Right cardiac atrium (tissue), 5 donors: ENCODE results near the gene PRL. TPM values are rescaled to one million over a fixed set of nuclear protein-coding genes. Genes with fewer than 3 reads are reported as not detected.

Experiments
- ATAC-seq, 2 donors: fragments of 200-7000 bp; cut with Tn5 transposase; one replicate each; pipeline versions ENCODE4 v1.8.0 to v1.9.1; 2020; ENCODE audit warnings: moderate library complexity in 2 of 2, mild to moderate bottlenecking in 1 of 2
- DNase-seq, 3 donors: peaks; one replicate each; pipeline ENCODE4 v3.0.0-alpha.2; 2020
- H3K27ac ChIP-seq: one replicate; pipeline ENCODE4 v1.5.1; 2013; ENCODE audit warnings: mild to moderate bottlenecking, low read length, control low read depth, moderate library complexity
- H3K27me3 ChIP-seq: one replicate; pipeline ENCODE4 v1.6.1; 2013; ENCODE audit not compliant: control insufficient read depth, insufficient read depth
- H3K4me1 ChIP-seq: one replicate; pipeline ENCODE4 v1.6.1; 2013; ENCODE audit warnings: low read length; ENCODE audit not compliant: control insufficient read depth, insufficient read depth
- H3K4me3 ChIP-seq: one replicate; pipeline ENCODE4 v1.5.1; 2013; ENCODE audit warnings: low read length, control low read depth
- H3K9me3 ChIP-seq: one replicate; pipeline ENCODE4 v1.6.1; 2013; ENCODE audit warnings: low read length; ENCODE audit not compliant: control insufficient read depth
- WGBS: extraction: QIAGEN DNeasy Blood & Tissue Kit; methylation state at CpG from one replicate; pipeline ENCODE4 v1.1.7; 2013; 5-methylcytosine and 5-hydroxymethylcytosine counted together
- intact Hi-C, 4 donors: fragments of 100-400 bp; cut with DNase I; formaldehyde crosslinking; loops; one replicate each; pipeline versions ENCODE4 v1.11.0 to v1.14.0; 2022 to 2023
- long read RNA-seq, 4 donors: library from polyadenylated mRNA; unstranded; transcript quantifications; one replicate each; pipeline ENCODE4 v2.0.0, GENCODE V29; 2020 to 2021
- polyA plus RNA-seq: library from polyadenylated mRNA; stranded (reverse); fragments of 200-250 nt; gene quantifications from one replicate; pipeline ENCODE4 v1.2.3, GENCODE V29; 2013
- total RNA-seq, 4 donors: library from RNA; stranded (reverse); fragmentation: NEBNext Ultra II Directional; extraction: Animal tissue kit (Norgen Biotek cat#: 25700); gene quantifications; one replicate each; pipeline ENCODE4 v1.2.1, GENCODE V29; 2021
- donor health status: healthy with polysubstance abuse.
- donor health status: DM: no; HTN: yes; CAD: no.
- donor health status: DM: no; HTN: no; CAD: no.
- donor health status: DM: no; HTN: yes; CAD: no; lungs with severe emphysema.
- donor health status: DM: yes; HTN: yes; CAD: no.

PRL gene
- not detected for total RNA-seq
- not detected for polyA plus RNA-seq
- long read RNA-seq, donor 1 = 0 reads
- long read RNA-seq, donor 2 = 0 reads
- long read RNA-seq, donor 3 = 0 reads
- long read RNA-seq, donor 4 = 0 reads

DNA sequence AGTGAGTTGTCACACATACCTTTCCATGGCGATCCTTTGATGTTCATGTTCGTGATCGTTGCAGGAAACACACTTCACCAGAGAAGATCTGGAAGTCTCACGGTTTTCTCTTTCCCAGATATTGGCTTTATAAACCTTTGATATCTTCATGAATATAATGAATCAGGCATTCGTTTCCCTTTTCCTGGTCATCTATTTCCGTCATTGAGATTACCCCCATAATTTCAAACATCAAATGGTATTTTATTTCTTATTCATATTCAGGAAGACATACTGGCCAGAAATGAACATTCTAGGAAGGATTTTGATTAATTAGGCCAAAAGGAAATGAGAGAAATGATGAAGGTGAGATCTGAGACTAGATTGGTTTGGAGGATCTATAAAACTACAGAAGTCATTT is at the start of gene PRL:
PRL (minus strand) TSS at position 101 of the 400 bp plus-strand sequence; CDS start at position 47, 54 bp downstream.
- no peak for ATAC-seq
- H3K4me3 ChIP-seq = no peak within 1 kb of the TSS

DNA sequence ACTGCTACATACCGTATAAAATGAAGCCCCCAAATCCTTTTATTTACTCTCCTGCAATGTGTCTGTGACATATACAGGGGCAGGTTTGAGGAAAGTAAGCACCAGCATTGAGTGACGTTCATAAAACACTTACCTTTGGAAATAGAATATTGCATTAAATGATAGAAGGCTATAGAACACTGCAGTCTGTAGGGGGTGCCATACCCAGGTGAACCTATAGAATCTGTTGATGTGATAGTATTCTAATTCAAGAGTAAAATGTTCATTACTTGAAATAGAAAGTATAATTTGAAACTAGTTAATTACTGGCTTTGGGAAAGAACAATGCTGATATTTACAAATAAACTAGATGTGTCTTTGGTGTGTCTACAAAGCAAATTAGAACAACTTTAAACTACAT is 47.0 kb upstream of the PRL start:
- no peak for ATAC-seq
- Histone ChIP-seq H3K27ac (no peak overlapping the region), H3K4me3 (no peak overlapping the region), H3K27me3 (no peaks in the 10 kb centered on the region), H3K9me3 (no peaks in the 10 kb centered on the region), H3K4me1 (no peaks in the 10 kb centered on the region)
- no peak for DNase-seq
- 97% methylated on average over 2 of the region's 2 CpGs for WGBS
- intact Hi-C loops = no loop called here

More for the DNA sequence above, at the start of gene PRL:
- intact Hi-C loops = no loop called here
- no peaks in the 10 kb centered on the region for H3K9me3 ChIP-seq
- 90% methylated on average over 6 of the region's 6 CpGs for WGBS
- H3K27me3 ChIP-seq = no peaks in the 10 kb centered on the region
- H3K4me1 ChIP-seq = no peaks in the 10 kb centered on the region
- DNase-seq = no peak
- no peak within 1 kb of the TSS for H3K27ac ChIP-seq

DNA sequence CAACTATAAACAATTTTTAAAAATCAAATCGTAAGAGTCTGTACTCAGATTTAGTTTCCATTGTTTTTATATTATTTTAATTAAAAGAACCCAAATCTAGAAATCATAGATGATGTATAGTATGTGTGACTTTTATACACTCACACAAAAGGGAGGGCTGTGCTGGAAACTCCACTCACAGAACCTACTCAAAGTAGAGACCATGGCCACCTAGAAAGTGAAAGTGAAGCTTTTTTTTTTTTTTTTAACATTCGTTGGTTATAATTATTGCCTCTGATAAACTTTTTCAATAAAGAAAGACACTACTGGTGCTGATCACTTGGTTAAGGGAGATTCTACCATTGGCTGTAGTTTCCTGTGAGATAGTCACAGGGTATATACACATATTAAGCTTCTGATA is 37.9 kb upstream of the PRL start:
- ATAC-seq = no peak
- intact Hi-C loops = no loop called here
- Histone ChIP-seq H3K4me3 (no peak overlapping the region), H3K27me3 (no peaks in the 10 kb centered on the region), H3K4me1 (no peaks in the 10 kb centered on the region), H3K27ac (no peak overlapping the region), H3K9me3 (no peaks in the 10 kb centered on the region)
- DNase-seq = no peak
- WGBS = 60% methylated on average over 2 of the region's 2 CpGs

DNA sequence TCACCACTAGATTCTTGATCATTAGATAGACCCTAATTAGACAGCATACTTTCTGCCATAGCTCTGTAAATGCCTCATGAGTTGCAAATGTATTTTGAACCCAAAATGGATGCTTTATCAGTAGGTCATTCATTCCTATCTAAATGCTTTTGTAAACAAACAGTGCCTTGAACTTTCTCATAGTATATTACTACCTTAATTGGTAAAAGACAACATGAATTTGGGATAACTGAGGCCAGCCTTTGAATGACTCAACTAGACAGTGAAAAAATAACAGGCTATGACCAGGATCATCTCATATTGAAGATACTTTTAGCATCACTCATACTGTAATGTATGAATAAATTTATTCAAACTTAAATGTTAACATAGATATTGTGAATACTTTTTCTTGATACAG is 37.0 kb upstream of the PRL start:
- ATAC-seq (no peak), DNase-seq (no peak)
- Histone ChIP-seq H3K27me3 (no peaks in the 10 kb centered on the region), H3K4me1 (no peaks in the 10 kb centered on the region), H3K27ac (no peak overlapping the region), H3K4me3 (no peak overlapping the region), H3K9me3 (no peaks in the 10 kb centered on the region)
- intact Hi-C loops = no loop called here

DNA sequence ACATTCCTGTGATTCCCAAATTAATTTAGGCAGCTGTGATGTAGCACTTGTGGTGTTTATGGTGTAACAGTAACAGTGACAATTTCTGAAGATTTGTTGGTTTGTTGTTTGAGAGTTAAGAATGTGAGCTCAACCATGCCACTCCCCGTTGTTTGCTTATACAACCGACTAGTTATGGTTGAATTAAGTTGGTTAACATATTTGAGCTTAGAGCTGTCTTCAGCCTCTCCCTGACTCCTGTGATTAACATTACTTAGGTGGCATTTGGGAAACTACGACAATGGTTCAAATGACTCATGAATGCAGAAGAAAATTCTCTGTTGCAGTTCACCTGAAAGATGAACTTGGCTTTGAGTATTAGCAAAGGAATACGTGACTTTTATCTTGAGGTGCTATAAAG is 35.9 kb upstream of the PRL start:
- ATAC-seq (no peak), DNase-seq (no peak)
- 75% methylated on average over 4 of the region's 4 CpGs for WGBS
- intact Hi-C loops = no loop called here
- no peaks in the 10 kb centered on the region for H3K27me3 ChIP-seq
- no peak overlapping the region for H3K4me3 ChIP-seq
- H3K9me3 ChIP-seq = no peaks in the 10 kb centered on the region
- H3K27ac ChIP-seq = no peak overlapping the region
- H3K4me1 ChIP-seq = no peaks in the 10 kb centered on the region

DNA sequence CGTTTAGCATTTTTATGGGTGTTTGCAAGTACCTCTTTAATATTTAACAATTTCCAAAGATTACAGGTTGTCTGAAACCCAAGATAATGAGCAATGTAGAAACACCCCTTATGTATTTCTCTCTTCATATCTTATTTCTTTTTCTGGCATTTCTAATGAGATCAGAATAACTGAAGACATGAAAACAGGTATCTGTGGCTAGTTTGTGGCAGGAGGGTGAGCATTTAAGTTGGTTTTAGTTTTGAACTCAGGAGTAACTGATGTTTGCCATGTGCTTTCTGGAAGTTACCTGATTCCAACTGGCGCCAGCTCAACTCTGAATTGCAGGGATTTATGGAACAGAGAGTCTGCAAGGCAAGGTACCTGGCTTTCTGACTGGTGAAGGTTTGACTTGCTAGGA is 35.4 kb upstream of the PRL start:
- ATAC-seq = no peak
- Histone ChIP-seq H3K4me3 (no peak overlapping the region), H3K4me1 (no peaks in the 10 kb centered on the region), H3K27me3 (no peaks in the 10 kb centered on the region), H3K27ac (no peak overlapping the region), H3K9me3 (no peaks in the 10 kb centered on the region)
- WGBS = 93% methylated on average over 2 of the region's 2 CpGs
- intact Hi-C loops = no loop called here
- DNase-seq = no peak

DNA sequence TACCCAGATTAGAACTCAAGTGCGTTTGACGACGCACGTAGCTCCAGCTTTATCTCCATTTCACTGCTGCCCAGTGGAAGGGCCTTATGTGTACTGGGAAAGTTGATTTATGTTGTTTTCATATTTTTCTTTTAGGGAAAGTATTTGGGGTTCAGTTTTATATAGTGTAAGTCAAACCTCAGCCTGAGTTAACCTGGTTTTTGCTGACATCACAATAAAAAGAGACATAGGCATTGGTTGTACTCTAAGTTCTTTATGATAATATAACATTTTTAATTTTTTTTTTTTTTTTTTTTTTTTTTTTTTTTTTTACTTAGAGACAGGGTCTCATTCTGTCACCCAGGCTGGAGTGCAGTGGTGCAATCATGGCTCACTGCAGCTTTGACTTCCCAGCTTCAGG is 34.1 kb upstream of the PRL start:
- no peak for DNase-seq
- no peak overlapping the region for H3K27ac ChIP-seq
- no peak overlapping the region for H3K4me3 ChIP-seq
- 97% methylated on average over 4 of the region's 4 CpGs for WGBS
- no peaks in the 10 kb centered on the region for H3K4me1 ChIP-seq
- H3K27me3 ChIP-seq = no peaks in the 10 kb centered on the region
- intact Hi-C loops = no loop called here
- no peak for ATAC-seq
- no peaks in the 10 kb centered on the region for H3K9me3 ChIP-seq

DNA sequence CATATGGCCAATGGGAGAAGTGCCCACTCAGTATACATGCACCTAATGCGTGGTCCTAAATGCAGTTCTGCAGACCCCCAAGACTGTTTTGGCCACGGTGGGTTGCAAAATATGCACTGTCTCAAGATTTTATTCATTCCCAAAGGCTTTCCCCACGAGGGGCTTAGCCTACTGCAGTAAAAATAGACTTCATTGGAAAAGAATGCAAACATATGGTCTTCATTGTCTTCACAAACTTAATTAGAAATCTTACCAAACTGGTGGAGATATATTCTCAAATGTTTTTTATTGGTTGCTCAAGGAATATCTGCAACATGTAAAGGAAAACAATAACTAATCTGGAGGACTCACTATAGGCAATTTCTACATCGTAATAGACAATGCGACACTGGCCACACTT is 31.6 kb upstream of the PRL start:
- Histone ChIP-seq H3K27ac (no peak overlapping the region), H3K4me1 (no peaks in the 10 kb centered on the region), H3K27me3 (no peaks in the 10 kb centered on the region), H3K4me3 (no peak overlapping the region), H3K9me3 (no peaks in the 10 kb centered on the region)
- WGBS = 69% methylated on average over 5 of the region's 5 CpGs
- intact Hi-C loops = no loop called here
- no peak for ATAC-seq
- DNase-seq = no peak

DNA sequence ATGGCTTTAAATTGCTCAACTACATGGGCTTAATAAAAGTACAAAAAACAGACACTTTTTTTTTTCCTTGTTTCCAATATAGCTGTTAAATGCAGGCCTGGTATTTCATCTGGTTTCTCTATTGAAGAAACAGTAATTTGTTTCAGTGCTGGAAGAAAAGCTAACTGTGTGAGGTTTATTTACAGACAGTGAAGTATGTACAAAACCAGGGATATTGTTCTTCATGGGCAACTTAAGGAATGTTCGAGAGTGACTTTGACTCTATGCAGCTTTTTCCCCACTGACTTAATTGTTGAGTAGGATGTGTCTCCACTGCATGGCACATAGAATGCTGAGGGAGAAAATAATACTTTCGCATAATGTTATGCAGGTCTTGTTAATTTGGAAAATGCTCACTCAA is 31.0 kb upstream of the PRL start:
- H3K27me3 ChIP-seq = no peaks in the 10 kb centered on the region
- no peaks in the 10 kb centered on the region for H3K4me1 ChIP-seq
- ATAC-seq (no peak), DNase-seq (no peak)
- H3K27ac ChIP-seq = no peak overlapping the region
- WGBS = 91% methylated on average over 2 of the region's 2 CpGs
- H3K4me3 ChIP-seq = no peak overlapping the region
- no peaks in the 10 kb centered on the region for H3K9me3 ChIP-seq
- intact Hi-C loops = no loop called here

DNA sequence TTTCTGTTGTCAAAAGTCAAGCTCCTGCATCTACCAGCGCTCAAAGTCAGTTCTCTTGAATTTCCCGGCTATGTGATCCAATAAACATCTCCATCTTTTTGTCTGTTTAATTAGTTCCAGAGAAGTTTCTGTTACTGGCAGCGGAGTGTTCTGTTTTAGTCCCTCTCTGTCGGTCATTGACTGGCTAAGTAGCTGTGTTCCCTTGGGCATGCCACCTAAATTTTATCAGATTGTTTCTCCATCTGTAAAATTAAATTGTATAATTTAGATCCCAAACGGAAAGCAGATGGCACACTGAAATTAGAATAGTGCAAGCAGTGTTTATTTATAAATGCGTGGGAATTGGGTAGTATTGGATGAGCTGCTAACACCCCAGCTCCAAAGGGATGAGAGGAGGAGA is 29.7 kb upstream of the PRL start:
- H3K27ac ChIP-seq = no peak overlapping the region
- H3K9me3 ChIP-seq = no peaks in the 10 kb centered on the region
- H3K4me1 ChIP-seq = no peaks in the 10 kb centered on the region
- 85% methylated on average over 6 of the region's 6 CpGs for WGBS
- no peak for DNase-seq
- ATAC-seq = no peak
- no peak overlapping the region for H3K4me3 ChIP-seq
- H3K27me3 ChIP-seq = no peaks in the 10 kb centered on the region
- intact Hi-C loops = no loop called here

DNA sequence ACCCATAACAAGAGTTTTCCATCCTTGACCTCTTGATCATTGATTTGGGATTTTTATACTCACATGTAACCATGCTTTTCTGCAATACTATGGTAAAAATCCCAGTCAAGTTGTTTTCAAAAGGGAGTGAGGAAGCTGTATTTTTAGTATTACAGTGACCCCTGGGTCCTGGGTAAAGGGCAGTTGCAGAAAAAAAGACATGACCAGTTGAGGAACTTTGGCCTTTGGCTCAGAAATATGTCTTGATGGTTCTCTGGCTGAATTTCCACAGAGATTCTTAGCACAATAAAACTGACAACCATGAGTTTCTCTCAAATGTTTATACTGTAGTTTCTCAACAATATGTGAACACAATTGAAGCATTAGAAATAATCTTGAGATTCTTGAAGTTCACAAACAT is 28.6 kb upstream of the PRL start:
- DNase-seq (no peak), ATAC-seq (no peak)
- Histone ChIP-seq H3K27me3 (no peaks in the 10 kb centered on the region), H3K27ac (no peak overlapping the region), H3K9me3 (no peaks in the 10 kb centered on the region), H3K4me3 (no peak overlapping the region), H3K4me1 (no peaks in the 10 kb centered on the region)
- intact Hi-C loops = no loop called here

DNA sequence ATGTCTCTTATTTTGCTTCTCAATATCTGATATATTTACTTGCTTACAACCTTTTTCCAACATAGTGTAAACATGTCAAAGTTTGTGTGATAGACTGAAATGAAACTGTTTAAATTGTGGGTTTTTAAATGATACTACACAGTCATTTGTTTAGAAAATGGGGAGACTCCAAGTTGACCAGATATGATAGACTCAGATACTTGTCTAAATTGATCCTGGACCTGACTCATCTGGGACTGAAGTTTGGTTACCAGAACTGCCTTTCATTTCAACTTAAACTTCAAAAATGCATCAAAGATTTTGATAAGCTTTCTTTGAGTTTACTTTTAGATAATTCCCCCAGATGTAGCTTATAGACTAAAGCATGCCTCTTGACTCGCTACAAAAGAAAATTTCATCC is 27.0 kb upstream of the PRL start:
- H3K4me1 ChIP-seq = no peaks in the 10 kb centered on the region
- no peaks in the 10 kb centered on the region for H3K27me3 ChIP-seq
- intact Hi-C loops = no loop called here
- no peaks in the 10 kb centered on the region for H3K9me3 ChIP-seq
- H3K27ac ChIP-seq = no peak overlapping the region
- 96% methylated on average over 1 of the region's 1 CpG for WGBS
- H3K4me3 ChIP-seq = no peak overlapping the region
- DNase-seq (no peak), ATAC-seq (no peak)
